ENCODE results near the gene PPP2R3A.
"Not testable (repeated sequence)": the region's sequence is repeated elsewhere in the genome, so short reads cannot be mapped to it uniquely, and the experiment has no call there.

The PPP2R3A gene

GRCh38 chr3:135965506-135966270 lies at the start of gene PPP2R3A:
Gene PPP2R3A, plus strand, starts transcription at chr3:135965728. Its CDS starts 35,771 bp downstream, at chr3:136001499.
- peak; percentile 69 for DNase-seq

- DNase-seq = no peak
These were observed 49.2 kb upstream of the PPP2R3A start for GRCh38 chr3:135916310-135916709.

GRCh38 chr3:135917076-135917475 lies 48.5 kb upstream of the PPP2R3A start:
- DNase-seq = no peak

- no peak for DNase-seq
These were observed 47.5 kb upstream of the PPP2R3A start for GRCh38 chr3:135917927-135918597.

- no peak for DNase-seq
These were observed 46.9 kb upstream of the PPP2R3A start for GRCh38 chr3:135918600-135918999.

GRCh38 chr3:135920275-135920674 lies 45.3 kb upstream of the PPP2R3A start:
- DNase-seq = no peak

- no peak for DNase-seq
These were observed 42.7 kb upstream of the PPP2R3A start for GRCh38 chr3:135922903-135923250.

- no peak for DNase-seq
These were observed 41.0 kb upstream of the PPP2R3A start for GRCh38 chr3:135924506-135924905.

- DNase-seq = no peak
These were observed 38.9 kb upstream of the PPP2R3A start for GRCh38 chr3:135926664-135927063.

GRCh38 chr3:135927155-135927554 lies 38.4 kb upstream of the PPP2R3A start:
- DNase-seq = no peak

GRCh38 chr3:135929670-135930069 lies 35.9 kb upstream of the PPP2R3A start:
- no peak for DNase-seq

GRCh38 chr3:135930255-135930654 lies 35.3 kb upstream of the PPP2R3A start:
- no peak for DNase-seq

GRCh38 chr3:135935171-135935570 lies 30.4 kb upstream of the PPP2R3A start:
- not testable (repeated sequence) for DNase-seq

- not testable (repeated sequence) for DNase-seq
These were observed 27.8 kb upstream of the PPP2R3A start for GRCh38 chr3:135937766-135938165.

GRCh38 chr3:135944831-135945230 lies 20.7 kb upstream of the PPP2R3A start:
- DNase-seq = no peak

GRCh38 chr3:135950941-135951340 lies 14.6 kb upstream of the PPP2R3A start:
- DNase-seq = no peak

- DNase-seq = no peak
These were observed 1.2 kb upstream of the PPP2R3A start for GRCh38 chr3:135964160-135964955.

GRCh38 chr3:135965129-135965505 lies 411 bp upstream of the PPP2R3A start:
- DNase-seq = no peak

GRCh38 chr3:135966271-135966961 lies 888 bp downstream of the PPP2R3A start:
- DNase-seq = no peak

GRCh38 chr3:135966962-135967274 lies 1.4 kb downstream of the PPP2R3A start:
- no peak for DNase-seq

GRCh38 chr3:135967867-135968266 lies 2.3 kb downstream of the PPP2R3A start:
- DNase-seq = no peak

GRCh38 chr3:135970506-135971116 lies 5.1 kb downstream of the PPP2R3A start:
- no peak for DNase-seq

GRCh38 chr3:135973841-135974240 lies 8.3 kb downstream of the PPP2R3A start:
- DNase-seq = no peak
